ENCODE results near the gene SERPINI1.

Gene SERPINI1

DNA sequence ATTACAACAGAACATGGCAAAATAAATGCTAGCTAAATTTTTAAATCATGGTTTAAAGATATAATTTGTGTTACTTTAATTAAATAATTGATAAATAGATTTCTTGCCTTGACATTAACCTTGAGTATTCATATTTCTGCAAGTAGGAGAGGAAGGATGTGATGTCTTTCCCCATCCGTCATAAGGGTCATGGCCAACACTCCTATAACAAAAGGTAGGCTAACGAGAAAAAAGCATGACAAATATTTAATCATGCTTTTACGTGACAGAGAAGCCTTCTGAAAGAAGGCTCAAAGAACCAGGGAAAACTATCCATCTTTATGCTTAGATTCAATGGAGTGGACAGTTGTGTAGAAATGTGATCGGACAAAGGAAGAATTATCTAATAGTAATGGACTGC, 135.2 kb downstream of the SERPINI1 start:
- Mint-ChIP-seq H3K27me3 (peaks cover 0 to 6% of the 10 kb centered on the region in 2 donors), H3K4me3 (no peak overlapping the region), H3K9me3 (no peaks in the 10 kb centered on the region), H3K27ac (no peak overlapping the region), H3K36me3 (ENCODE audit: insufficient read depth) (no peaks in the 10 kb centered on the region), H3K4me1 (ENCODE audit: low read depth in 2 of 2) (no peaks in the 10 kb centered on the region)
- ATAC-seq (replicated peaks) (no peak), DNase-seq (no peak)

DNA sequence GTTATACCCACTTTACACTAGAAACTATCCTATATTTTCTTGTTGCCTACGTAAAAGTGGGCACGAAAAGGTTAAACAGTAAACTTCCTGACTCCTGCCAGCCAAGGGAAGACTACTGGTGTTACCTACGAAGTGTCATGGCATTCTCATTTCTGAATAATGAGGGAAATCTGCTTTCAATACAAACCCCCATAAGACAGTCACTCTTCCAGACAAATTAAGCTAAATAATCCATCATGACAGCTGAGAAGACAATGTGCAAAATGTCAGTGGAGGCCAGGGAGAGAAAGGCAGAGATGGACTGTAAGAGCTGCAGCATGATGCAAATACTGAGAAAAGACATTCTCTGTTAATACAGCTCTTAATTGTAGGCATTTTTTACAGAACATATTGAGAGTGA, 136.5 kb downstream of the SERPINI1 start:
- H3K4me1 Mint-ChIP-seq (ENCODE audit: low read depth in 2 of 2), result no peaks in the 10 kb centered on the region
- no peaks in the 10 kb centered on the region for H3K9me3 Mint-ChIP-seq
- ATAC-seq (replicated peaks) (no peak), DNase-seq (no peak)
- no peak overlapping the region for H3K27ac Mint-ChIP-seq
- H3K4me3 Mint-ChIP-seq, result no peak overlapping the region
- peaks cover 6 to 7% of the 10 kb centered on the region in 2 donors for H3K27me3 Mint-ChIP-seq
- H3K36me3 Mint-ChIP-seq (ENCODE audit: insufficient read depth), result no peaks in the 10 kb centered on the region

GRCh38 chr3:167872941-167873340, 137.4 kb downstream of the SERPINI1 start:
- no peaks in the 10 kb centered on the region for H3K9me3 Mint-ChIP-seq
- no peaks in the 10 kb centered on the region for H3K36me3 Mint-ChIP-seq (ENCODE audit: insufficient read depth)
- no peak overlapping the region for H3K27ac Mint-ChIP-seq
- H3K4me3 Mint-ChIP-seq, result no peak overlapping the region
- H3K4me1 Mint-ChIP-seq (ENCODE audit: low read depth in 2 of 2), result no peaks in the 10 kb centered on the region
- ATAC-seq (replicated peaks) (no peak), DNase-seq (no peak)
- H3K27me3 Mint-ChIP-seq, result peaks cover 5 to 7% of the 10 kb centered on the region in 2 donors

DNA sequence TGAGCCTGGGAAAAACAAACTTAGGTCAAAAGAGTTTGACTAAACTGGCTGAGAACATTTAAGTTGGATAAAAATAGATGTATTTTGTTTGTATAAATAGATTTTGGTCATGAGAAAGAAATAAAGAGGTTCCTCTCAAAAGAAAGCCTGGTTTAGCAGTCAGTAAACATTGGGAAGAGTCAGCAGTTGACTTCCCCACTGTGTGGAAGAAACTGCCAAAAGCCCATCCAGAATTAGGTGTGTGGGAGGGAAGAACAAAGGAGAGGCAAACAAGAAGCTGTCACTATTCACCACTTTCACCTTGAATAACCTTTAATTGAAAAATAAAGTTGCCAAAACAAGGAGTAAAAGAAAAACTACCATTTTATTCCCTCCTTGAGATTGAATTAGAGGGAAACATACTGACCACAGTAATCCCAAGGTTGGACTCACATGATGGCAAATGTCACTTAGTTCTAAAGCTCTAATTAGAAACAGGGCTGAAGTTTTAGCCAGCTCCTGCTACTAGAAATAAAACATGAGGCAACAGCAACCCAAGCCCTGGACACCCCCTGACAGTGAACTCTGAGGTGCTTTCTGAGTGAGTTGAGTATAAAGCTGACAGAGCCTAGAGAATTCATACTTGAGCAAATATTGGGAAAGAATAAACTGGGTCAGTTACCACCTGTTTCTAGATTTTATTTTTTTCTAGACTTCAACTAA, 139.3 kb downstream of the SERPINI1 start:
- no peak for ATAC-seq (replicated peaks)

More for the DNA sequence above, 139.3 kb downstream of the SERPINI1 start:
- H3K36me3 Mint-ChIP-seq (ENCODE audit: insufficient read depth), result no peaks in the 10 kb centered on the region
- DNase-seq, result no peak
- no peak overlapping the region for H3K4me3 Mint-ChIP-seq
- peaks cover 0 to 7% of the 10 kb centered on the region in 2 donors for H3K27me3 Mint-ChIP-seq
- H3K9me3 Mint-ChIP-seq, result no peaks in the 10 kb centered on the region
- no peak overlapping the region for H3K27ac Mint-ChIP-seq
- no peaks in the 10 kb centered on the region for H3K4me1 Mint-ChIP-seq (ENCODE audit: low read depth in 2 of 2)

All from effector memory CD8-positive, alpha-beta T cell (primary cell).